GM12878 (cell line): Measurements from ENCODE around the gene INF2. TPM values are rescaled to one million over a fixed set of nuclear protein-coding genes. Genes with fewer than 3 reads are reported as not detected.

Experiments
- ATAC-seq: fragments of 200-7000 bp; cut with Tn5 transposase; 3 replicates; pipeline ENCODE4 v1.9.1; 2020; ENCODE audit warnings: mild to moderate bottlenecking, moderate library complexity
- BruUV-seq: library from RNA; stranded (reverse); fragments of 400-500 nt; replicated peaks from 2 replicates; lab custom pipeline; 2021; lab: Mats Ljungman, UMichigan
- CTCF ChIA-PET: fragments of 300-600 bp; sonication (Branson Sonifier 250); formaldehyde crosslinking; extraction: SDS; loops from one replicate; lab custom pipeline; 2021; ENCODE audit warnings: inconsistent platforms; lab: Yijun Ruan, JAX
- POLR2A ChIA-PET: fragments of 350-600 bp; formaldehyde crosslinking; extraction: SDS; loops from one replicate; lab custom pipeline; 2021; ENCODE audit warnings: inconsistent platforms; lab: Charles Lee
- RAD21 ChIA-PET: fragments of 300-600 bp; sonication (Branson Sonifier 250); formaldehyde crosslinking; loops from one replicate; lab custom pipeline; 2023; ENCODE audit warnings: antibody characterized with exemption; ENCODE audit not compliant: unreplicated experiment; lab: Charles Lee
- SMC1A ChIA-PET: fragments of 300-600 bp; sonication (Branson Sonifier 250); formaldehyde crosslinking; loops from one replicate; lab custom pipeline; 2023; ENCODE audit not compliant: unreplicated experiment, uncharacterized antibody; lab: Charles Lee
- DNase-seq: peaks from one replicate; pipeline ENCODE4 v3.0.0-alpha.2; 2011; ENCODE audit warnings: low read depth, low spot score
- FAIRE-seq: peaks from 3 replicates; lab custom pipeline; 2011; peaks lifted over from hg19 to GRCh38; lab: Jason Lieb, UNC
- H2AFZ ChIP-seq: 2 replicates; pipeline ENCODE4 v1.6.0; 2011; ENCODE audit warnings: low read depth, low read length, control low read depth; ENCODE audit not compliant: control insufficient read depth
- H3K27ac ChIP-seq: 2 replicates; pipeline ENCODE4 v1.5.1; 2011; ENCODE audit warnings: control low read depth; ENCODE audit not compliant: control insufficient read depth, insufficient read depth
- H3K27me3 ChIP-seq, 2 experiments: replicated peaks in 1 of 2; 2 replicates each; pipeline versions ENCODE4 v1.6.0 to v1.6.1; 2011; ENCODE audit warnings: low read length in 1 of 2; ENCODE audit not compliant: control insufficient read depth in 2 of 2, insufficient read depth in 2 of 2
- H3K36me3 ChIP-seq, 2 experiments: 2 replicates each; pipeline ENCODE4 v1.5.1; 2011; ENCODE audit warnings: low read length in 1 of 2; ENCODE audit not compliant: control insufficient read depth in 2 of 2, insufficient read depth in 2 of 2
- H3K4me1 ChIP-seq: 2 replicates; pipeline ENCODE4 v1.6.1; 2011; ENCODE audit warnings: mild to moderate bottlenecking, low read length, moderate library complexity, mixed read lengths; ENCODE audit not compliant: control insufficient read depth, insufficient read depth
- H3K4me2 ChIP-seq: 2 replicates; pipeline ENCODE4 v1.6.0; 2011; ENCODE audit warnings: control low read depth; ENCODE audit not compliant: control insufficient read depth, insufficient read depth
- H3K4me3 ChIP-seq: fragments of 200-600 bp; sonication (generic); 2 replicates; pipeline ENCODE4 v1.5.1; 2016
- H3K79me2 ChIP-seq: 2 replicates; pipeline ENCODE4 v1.6.0; 2011; ENCODE audit warnings: low read length; ENCODE audit not compliant: control insufficient read depth, insufficient read depth
- H3K9ac ChIP-seq: 2 replicates; pipeline ENCODE4 v1.8.0; 2011; ENCODE audit warnings: low read length, control low read depth, mixed read lengths; ENCODE audit not compliant: control insufficient read depth, insufficient read depth
- H3K9me3 ChIP-seq: replicated peaks from 3 replicates; pipeline ENCODE4 v1.5.1; 2011; ENCODE audit warnings: mild to moderate bottlenecking, low read length; ENCODE audit not compliant: control insufficient read depth, insufficient read depth
- H4K20me1 ChIP-seq: 2 replicates; pipeline ENCODE4 v1.6.0; 2011; ENCODE audit not compliant: control insufficient read depth, insufficient read depth
- SMARCA5 ChIP-seq: fragments of 450-650 bp; IDR thresholded peaks from 2 replicates; pipeline ENCODE4 v1.6.1; 2017; ENCODE audit warnings: mild to moderate bottlenecking
- WGBS: methylation state at CpG from one replicate; pipeline ENCODE4 v1.1.6; 2016; ENCODE audit warnings: low lambda C conversion rate; ENCODE audit not compliant: insufficient replicate concordance, insufficient coverage; ENCODE audit errors: missing lambda C conversion rate; 5-methylcytosine and 5-hydroxymethylcytosine counted together
- in situ Hi-C: fragments of 300-500 bp; cut with MboI; formaldehyde crosslinking; loops from 9 replicates; pipeline ENCODE4 v1.14.3; 2018; ENCODE audit warnings: mixed read lengths
- intact Hi-C: fragments of 100-400 bp; cut with micrococcal nuclease; formaldehyde crosslinking; loops from one replicate; pipeline ENCODE4 v1.14.2; 2022; ENCODE audit not compliant: unreplicated experiment
- polyA plus RNA-seq, 11 experiments: library from polyadenylated mRNA; depleted of rRNA in 4 of 11; unstranded in 6 of 11; stranded (reverse) in 5 of 11; fragments of >200 nt; fragmentation: Nextera tagmentation in 4 of 11; fragmentation: Illumina TruSeq in 1 of 11; extraction: Ambion mirVana in 4 of 11; extraction: Trizol in 1 of 11; gene quantifications; 1 replicate in 1 of 11; 2 replicates in 10 of 11; pipeline versions ENCODE4 v1.2.1 to v1.2.3, GENCODE V29; 2011 to 2016; ENCODE audit warnings: inconsistent platforms in 2 of 11, missing spikeins in 2 of 11, low read depth in 1 of 11
- total RNA-seq, 4 experiments: library from RNA; depleted of rRNA in 3 of 4; stranded (reverse); fragments of >200 nt in 3 of 4; fragmentation: Illumina TruSeq in 1 of 4; extraction: Trizol in 1 of 4; gene quantifications; 2 replicates each; pipeline versions ENCODE4 v1.2.1 to v1.2.3, GENCODE V29; 2013 to 2021
- TF ChIP-seq, protein P1 (sequence below): fragments of 450-650 bp; formaldehyde crosslinking; IDR thresholded peaks from 2 replicates; pipeline ENCODE4 v1.4.0; 2020; ENCODE audit warnings: mild to moderate bottlenecking, moderate library complexity
- TF ChIP-seq, protein P2 (sequence below): IDR thresholded peaks from 2 replicates; pipeline ENCODE4 v1.6.1; 2011; ENCODE audit warnings: low read depth, low read length, improper control_type of control experiment, borderline replicate concordance

The INF2 gene
- total and polyA plus RNA-seq, 10 of the 15 experiments (the other 5 are each of a cell fraction or from before 2014, with no cell fraction given), result 0.72 to 43.2 (median 8.3) TPM

DNA sequence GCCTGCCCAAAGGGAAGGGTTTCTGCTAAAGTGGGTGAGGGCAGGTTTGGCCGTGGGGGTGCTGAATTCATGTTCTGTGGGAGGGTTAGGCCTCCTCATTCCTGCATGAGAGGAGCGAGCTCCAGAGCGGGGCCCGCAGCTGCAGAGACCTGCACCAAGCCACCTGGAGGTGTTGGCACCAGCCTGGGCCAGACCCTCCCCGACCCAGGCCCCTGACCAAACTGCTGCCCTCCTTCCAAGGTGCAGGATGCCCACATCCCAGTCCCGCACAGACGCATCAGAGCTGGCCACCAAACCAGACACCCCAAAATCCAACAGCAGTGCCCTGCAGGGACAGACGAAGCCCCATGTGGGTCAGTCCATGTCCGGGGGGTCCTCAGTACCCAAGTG, 45.2 kb downstream of the INF2 start (continued):
- TF ChIP-seq, protein P1, sequence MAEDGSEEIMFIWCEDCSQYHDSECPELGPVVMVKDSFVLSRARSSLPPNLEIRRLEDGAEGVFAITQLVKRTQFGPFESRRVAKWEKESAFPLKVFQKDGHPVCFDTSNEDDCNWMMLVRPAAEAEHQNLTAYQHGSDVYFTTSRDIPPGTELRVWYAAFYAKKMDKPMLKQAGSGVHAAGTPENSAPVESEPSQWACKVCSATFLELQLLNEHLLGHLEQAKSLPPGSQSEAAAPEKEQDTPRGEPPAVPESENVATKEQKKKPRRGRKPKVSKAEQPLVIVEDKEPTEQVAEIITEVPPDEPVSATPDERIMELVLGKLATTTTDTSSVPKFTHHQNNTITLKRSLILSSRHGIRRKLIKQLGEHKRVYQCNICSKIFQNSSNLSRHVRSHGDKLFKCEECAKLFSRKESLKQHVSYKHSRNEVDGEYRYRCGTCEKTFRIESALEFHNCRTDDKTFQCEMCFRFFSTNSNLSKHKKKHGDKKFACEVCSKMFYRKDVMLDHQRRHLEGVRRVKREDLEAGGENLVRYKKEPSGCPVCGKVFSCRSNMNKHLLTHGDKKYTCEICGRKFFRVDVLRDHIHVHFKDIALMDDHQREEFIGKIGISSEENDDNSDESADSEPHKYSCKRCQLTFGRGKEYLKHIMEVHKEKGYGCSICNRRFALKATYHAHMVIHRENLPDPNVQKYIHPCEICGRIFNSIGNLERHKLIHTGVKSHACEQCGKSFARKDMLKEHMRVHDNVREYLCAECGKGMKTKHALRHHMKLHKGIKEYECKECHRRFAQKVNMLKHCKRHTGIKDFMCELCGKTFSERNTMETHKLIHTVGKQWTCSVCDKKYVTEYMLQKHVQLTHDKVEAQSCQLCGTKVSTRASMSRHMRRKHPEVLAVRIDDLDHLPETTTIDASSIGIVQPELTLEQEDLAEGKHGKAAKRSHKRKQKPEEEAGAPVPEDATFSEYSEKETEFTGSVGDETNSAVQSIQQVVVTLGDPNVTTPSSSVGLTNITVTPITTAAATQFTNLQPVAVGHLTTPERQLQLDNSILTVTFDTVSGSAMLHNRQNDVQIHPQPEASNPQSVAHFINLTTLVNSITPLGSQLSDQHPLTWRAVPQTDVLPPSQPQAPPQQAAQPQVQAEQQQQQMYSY (CRISPR knock-in tag), result no peak
- TF ChIP-seq, protein P2, sequence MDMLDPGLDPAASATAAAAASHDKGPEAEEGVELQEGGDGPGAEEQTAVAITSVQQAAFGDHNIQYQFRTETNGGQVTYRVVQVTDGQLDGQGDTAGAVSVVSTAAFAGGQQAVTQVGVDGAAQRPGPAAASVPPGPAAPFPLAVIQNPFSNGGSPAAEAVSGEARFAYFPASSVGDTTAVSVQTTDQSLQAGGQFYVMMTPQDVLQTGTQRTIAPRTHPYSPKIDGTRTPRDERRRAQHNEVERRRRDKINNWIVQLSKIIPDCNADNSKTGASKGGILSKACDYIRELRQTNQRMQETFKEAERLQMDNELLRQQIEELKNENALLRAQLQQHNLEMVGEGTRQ, result no peak

DNA sequence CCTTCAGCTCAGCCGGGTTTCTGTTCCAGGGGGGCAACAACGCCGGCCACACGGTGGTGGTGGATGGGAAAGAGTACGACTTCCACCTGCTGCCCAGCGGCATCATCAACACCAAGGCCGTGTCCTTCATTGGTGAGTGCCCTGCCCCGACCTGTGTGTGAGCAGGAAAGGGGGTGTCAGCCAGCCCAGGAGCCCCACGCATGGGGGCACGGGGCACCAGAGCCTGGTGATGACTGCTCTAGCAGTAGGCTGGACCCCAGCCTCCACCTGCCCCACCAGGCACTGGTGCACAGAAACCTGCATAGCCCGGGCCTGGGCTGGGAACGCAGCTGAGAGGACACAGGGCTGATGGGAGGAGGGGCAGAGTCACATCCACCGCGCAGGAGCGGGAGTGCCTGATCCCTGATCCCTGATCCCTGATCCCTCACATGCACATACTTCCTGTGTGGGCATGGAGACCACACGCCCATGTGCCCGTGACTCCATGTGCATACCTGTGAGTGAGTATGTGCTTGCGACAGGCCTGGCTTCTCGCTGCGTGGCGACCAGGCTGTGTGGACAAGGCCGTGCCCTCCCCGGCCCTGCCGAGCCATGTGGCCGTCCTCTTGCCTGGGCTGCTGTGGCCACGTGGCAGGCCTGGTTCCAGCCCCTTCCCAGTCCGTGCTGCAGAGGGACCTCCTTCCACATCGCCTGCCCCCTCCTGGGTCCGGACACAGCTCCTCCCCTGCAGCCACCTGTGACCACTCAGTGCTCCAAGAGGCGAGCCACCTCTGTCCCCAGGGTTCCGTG, 45.8 kb downstream of the INF2 start:
- no peak for FAIRE-seq
- ChIA-PET POLR2A (no interaction called here), RAD21 (no interaction called here), SMC1A (no interaction called here), CTCF (no interaction called here)
- Histone ChIP-seq H3K79me2 (no peaks in the 10 kb centered on the region), H2AFZ (no peak overlapping the region), H3K4me2 (no peak overlapping the region), H3K27me3 (no peaks in the 10 kb centered on the region; a peak in 3 of 4 replicates), H4K20me1 (no peaks in the 10 kb centered on the region), H3K27ac (no peak overlapping the region), H3K36me3 (no peaks in the 10 kb centered on the region), H3K9ac (no peak overlapping the region), H3K9me3 (no peaks in the 10 kb centered on the region), H3K4me1 (no peaks in the 10 kb centered on the region), H3K4me3 (no peak overlapping the region)
- no peak for TF ChIP-seq SMARCA5
- no peak for DNase-seq
- intact Hi-C loops, result no loop called here
- no peak for ATAC-seq
- in situ Hi-C loops, result no loop called here
- WGBS, result 50% methylated on average over 30 of the region's 31 CpGs
- BruUV-seq, result no TSS peak
